ENCODE measurements around the gene CXCR6.

CXCR6 gene

DNA sequence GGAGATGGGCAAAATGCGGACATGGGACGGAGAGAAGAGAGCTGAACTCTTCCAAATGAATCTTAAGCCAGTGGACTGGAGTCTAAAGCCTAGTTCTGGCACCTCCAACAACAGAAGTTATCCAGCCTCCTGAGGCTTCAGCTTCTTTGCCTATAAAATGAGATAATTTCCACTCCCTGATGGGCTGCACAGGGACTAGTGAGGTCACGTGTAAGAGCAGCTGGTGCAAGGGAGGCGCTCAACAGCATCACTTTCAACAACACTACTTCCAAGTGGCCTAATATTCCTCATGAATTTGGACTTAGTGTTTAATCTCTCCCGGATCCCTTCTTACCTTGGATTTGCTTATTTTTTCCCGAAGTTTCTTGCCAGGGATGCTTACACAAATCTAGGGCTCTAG, 8.7 kb downstream of the CXCR6 start:
- H3K9me3 ChIP-seq (ENCODE audit: control insufficient read depth, insufficient read depth, low read length), result no peaks in the 10 kb centered on the region
- no peaks in the 10 kb centered on the region for H3K27me3 ChIP-seq (ENCODE audit: control insufficient read depth, low read length)
- no peaks in the 10 kb centered on the region for H4K20me1 ChIP-seq (ENCODE audit: control insufficient read depth, insufficient read depth, low read depth, low read length)
- no peak overlapping the region for H3K27ac ChIP-seq (ENCODE audit: low read depth, low read length)
- H3K4me3 ChIP-seq (ENCODE audit: low read length), result no peak overlapping the region
- TF ChIP-seq, protein P1, sequence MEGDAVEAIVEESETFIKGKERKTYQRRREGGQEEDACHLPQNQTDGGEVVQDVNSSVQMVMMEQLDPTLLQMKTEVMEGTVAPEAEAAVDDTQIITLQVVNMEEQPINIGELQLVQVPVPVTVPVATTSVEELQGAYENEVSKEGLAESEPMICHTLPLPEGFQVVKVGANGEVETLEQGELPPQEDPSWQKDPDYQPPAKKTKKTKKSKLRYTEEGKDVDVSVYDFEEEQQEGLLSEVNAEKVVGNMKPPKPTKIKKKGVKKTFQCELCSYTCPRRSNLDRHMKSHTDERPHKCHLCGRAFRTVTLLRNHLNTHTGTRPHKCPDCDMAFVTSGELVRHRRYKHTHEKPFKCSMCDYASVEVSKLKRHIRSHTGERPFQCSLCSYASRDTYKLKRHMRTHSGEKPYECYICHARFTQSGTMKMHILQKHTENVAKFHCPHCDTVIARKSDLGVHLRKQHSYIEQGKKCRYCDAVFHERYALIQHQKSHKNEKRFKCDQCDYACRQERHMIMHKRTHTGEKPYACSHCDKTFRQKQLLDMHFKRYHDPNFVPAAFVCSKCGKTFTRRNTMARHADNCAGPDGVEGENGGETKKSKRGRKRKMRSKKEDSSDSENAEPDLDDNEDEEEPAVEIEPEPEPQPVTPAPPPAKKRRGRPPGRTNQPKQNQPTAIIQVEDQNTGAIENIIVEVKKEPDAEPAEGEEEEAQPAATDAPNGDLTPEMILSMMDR (IDR thresholded peaks at IDR 0.05; ENCODE audit: low read depth, low read length, poor library complexity, severe bottlenecking), result no peak
- TF ChIP-seq EZH2phosphoT487 (IDR thresholded peaks at IDR 0.05; ENCODE audit: borderline replicate concordance, low read length), result no peak
- peaks cover 71% of the 10 kb centered on the region for H3K36me3 ChIP-seq (ENCODE audit: control insufficient read depth, low read length)
- H3K4me1 ChIP-seq (ENCODE audit: control insufficient read depth, low read length), result no peaks in the 10 kb centered on the region
- H3K79me2 ChIP-seq (ENCODE audit: control insufficient read depth, low read length), result no peaks in the 10 kb centered on the region
- H3K4me2 ChIP-seq (ENCODE audit: low read length), result no peak overlapping the region
- H3F3A ChIP-seq (ENCODE audit: control insufficient read depth, insufficient read depth), result no peaks in the 10 kb centered on the region
- H3K9me2 ChIP-seq (replicated peaks; ENCODE audit: control insufficient read depth, low read length), result no peaks in the 10 kb centered on the region

DNA sequence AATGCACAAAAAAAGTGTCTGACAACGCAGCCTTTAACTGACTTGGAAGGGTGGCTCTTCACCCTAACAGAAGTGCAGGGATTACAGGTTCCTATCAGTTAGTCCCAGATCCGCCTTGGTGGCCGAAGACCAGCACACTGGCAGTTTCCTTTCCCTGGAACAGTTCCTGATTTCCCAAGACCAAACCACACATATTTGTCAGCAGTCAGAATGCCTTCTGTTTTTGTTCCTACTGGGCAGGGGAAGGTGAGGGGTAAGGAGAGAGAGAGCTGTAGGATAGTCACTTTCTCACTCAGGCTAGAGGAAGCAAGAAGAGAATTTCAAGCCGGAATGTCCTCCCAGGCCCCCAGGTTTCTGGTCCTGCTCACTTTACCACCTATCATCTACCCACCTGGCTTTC, 9.2 kb downstream of the CXCR6 start:
- Histone ChIP-seq H3K4me3 (ENCODE audit: low read length) (no peak overlapping the region), H3K9me2 (replicated peaks; ENCODE audit: control insufficient read depth, low read length) (no peaks in the 10 kb centered on the region), H3F3A (ENCODE audit: control insufficient read depth, insufficient read depth) (no peaks in the 10 kb centered on the region), H3K36me3 (ENCODE audit: control insufficient read depth, low read length) (peaks cover 71% of the 10 kb centered on the region), H3K27ac (ENCODE audit: low read depth, low read length) (no peak overlapping the region), H3K4me2 (ENCODE audit: low read length) (no peak overlapping the region), H3K4me1 (ENCODE audit: control insufficient read depth, low read length) (no peaks in the 10 kb centered on the region), H4K20me1 (ENCODE audit: control insufficient read depth, insufficient read depth, low read depth, low read length) (no peaks in the 10 kb centered on the region), H3K9me3 (ENCODE audit: control insufficient read depth, insufficient read depth, low read length) (no peaks in the 10 kb centered on the region), H3K79me2 (ENCODE audit: control insufficient read depth, low read length) (no peaks in the 10 kb centered on the region), H3K27me3 (ENCODE audit: control insufficient read depth, low read length) (no peaks in the 10 kb centered on the region)
- no peak for TF ChIP-seq EZH2phosphoT487 (IDR thresholded peaks at IDR 0.05; ENCODE audit: borderline replicate concordance, low read length)
- TF ChIP-seq, protein P1 (IDR thresholded peaks at IDR 0.05; ENCODE audit: low read depth, low read length, poor library complexity, severe bottlenecking), result no peak

DNA sequence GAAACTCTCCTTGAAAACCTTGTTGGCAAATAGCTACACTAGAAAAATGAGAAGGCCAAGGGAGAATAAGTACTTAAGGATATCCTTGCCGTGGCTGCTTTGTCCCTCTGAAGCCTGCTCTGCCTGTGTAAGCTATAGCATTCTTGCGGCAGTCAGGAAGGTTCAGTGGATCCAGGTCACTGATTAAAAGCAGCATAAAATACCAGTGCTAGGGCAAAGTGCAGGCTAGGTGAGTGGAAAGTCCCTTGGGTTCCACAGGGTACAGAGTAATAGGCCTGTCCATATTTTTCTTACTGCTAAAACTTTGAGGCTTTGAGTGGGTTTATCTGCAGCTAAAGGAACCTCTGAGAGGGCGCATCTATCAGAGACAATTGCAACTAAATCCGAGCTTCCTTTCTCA, 10.3 kb downstream of the CXCR6 start:
- Histone ChIP-seq H3K4me1 (ENCODE audit: control insufficient read depth, low read length) (no peaks in the 10 kb centered on the region), H3K27me3 (ENCODE audit: control insufficient read depth, low read length) (no peaks in the 10 kb centered on the region), H3K4me2 (ENCODE audit: low read length) (no peak overlapping the region), H3K79me2 (ENCODE audit: control insufficient read depth, low read length) (no peaks in the 10 kb centered on the region), H3K9me3 (ENCODE audit: control insufficient read depth, insufficient read depth, low read length) (no peaks in the 10 kb centered on the region), H3F3A (ENCODE audit: control insufficient read depth, insufficient read depth) (no peaks in the 10 kb centered on the region), H4K20me1 (ENCODE audit: control insufficient read depth, insufficient read depth, low read depth, low read length) (no peaks in the 10 kb centered on the region), H3K4me3 (ENCODE audit: low read length) (no peak overlapping the region), H3K36me3 (ENCODE audit: control insufficient read depth, low read length) (peaks cover 71% of the 10 kb centered on the region), H3K9me2 (replicated peaks; ENCODE audit: control insufficient read depth, low read length) (no peaks in the 10 kb centered on the region), H3K27ac (ENCODE audit: low read depth, low read length) (no peak overlapping the region)
- TF ChIP-seq EZH2phosphoT487 (IDR thresholded peaks at IDR 0.05; ENCODE audit: borderline replicate concordance, low read length), result no peak
- TF ChIP-seq, protein P1 (IDR thresholded peaks at IDR 0.05; ENCODE audit: low read depth, low read length, poor library complexity, severe bottlenecking), result no peak

DNA sequence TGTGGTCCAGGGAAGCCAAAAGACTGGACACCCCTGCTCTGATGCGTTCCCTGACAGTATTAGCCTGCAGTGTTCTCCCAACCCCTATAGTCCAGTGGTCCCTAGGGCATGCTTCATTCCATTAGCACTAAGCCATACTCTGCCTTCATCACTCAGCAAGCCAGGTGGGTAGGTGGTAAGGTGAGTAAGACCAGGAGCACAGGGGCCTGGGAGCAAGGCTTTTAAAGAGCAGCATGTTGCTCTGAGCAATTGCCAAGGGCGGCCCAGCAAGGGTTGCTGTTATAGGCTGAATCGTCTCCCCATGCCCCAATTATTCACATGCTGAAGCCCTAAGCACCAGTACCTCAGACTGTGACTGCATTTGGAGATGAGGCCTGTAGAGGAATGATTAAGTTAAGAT, 11.0 kb downstream of the CXCR6 start:
- no peaks in the 10 kb centered on the region for H3K9me3 ChIP-seq (ENCODE audit: control insufficient read depth, insufficient read depth, low read length)
- no peaks in the 10 kb centered on the region for H3K9me2 ChIP-seq (replicated peaks; ENCODE audit: control insufficient read depth, low read length)
- no peak overlapping the region for H3K4me3 ChIP-seq (ENCODE audit: low read length)
- H3K4me2 ChIP-seq (ENCODE audit: low read length), result no peak overlapping the region
- no peak for TF ChIP-seq EZH2phosphoT487 (IDR thresholded peaks at IDR 0.05; ENCODE audit: borderline replicate concordance, low read length)
- TF ChIP-seq, protein P1 (IDR thresholded peaks at IDR 0.05; ENCODE audit: low read depth, low read length, poor library complexity, severe bottlenecking), result no peak
- H3F3A ChIP-seq (ENCODE audit: control insufficient read depth, insufficient read depth), result no peaks in the 10 kb centered on the region
- no peaks in the 10 kb centered on the region for H3K79me2 ChIP-seq (ENCODE audit: control insufficient read depth, low read length)
- H3K27me3 ChIP-seq (ENCODE audit: control insufficient read depth, low read length), result no peaks in the 10 kb centered on the region
- H4K20me1 ChIP-seq (ENCODE audit: control insufficient read depth, insufficient read depth, low read depth, low read length), result no peaks in the 10 kb centered on the region
- H3K27ac ChIP-seq (ENCODE audit: low read depth, low read length), result no peak overlapping the region
- H3K4me1 ChIP-seq (ENCODE audit: control insufficient read depth, low read length), result no peaks in the 10 kb centered on the region
- peaks cover 71% of the 10 kb centered on the region for H3K36me3 ChIP-seq (ENCODE audit: control insufficient read depth, low read length)

Data from DOHH2 (cell line).